WTC11 (cell line): ENCODE data around the gene GP9.

Source experiments
- AFF4 ChIP-seq: sonication (generic); formaldehyde crosslinking; IDR thresholded peaks from 2 replicates; pipeline ENCODE4 v1.8.1; 2023; ENCODE audit warnings: mild to moderate bottlenecking, missing genetic modification reagents, borderline replicate concordance
- ATF1 ChIP-seq: sonication (generic); formaldehyde crosslinking; IDR thresholded peaks from 2 replicates; pipeline ENCODE4 v1.8.1; 2023; ENCODE audit warnings: mild to moderate bottlenecking, moderate library complexity, missing genetic modification reagents
- E2F1 ChIP-seq: sonication (generic); formaldehyde crosslinking; IDR thresholded peaks from 2 replicates; pipeline ENCODE4 v1.8.0; 2022; ENCODE audit warnings: mild to moderate bottlenecking, missing genetic modification reagents
- FOXJ3 ChIP-seq: sonication (generic); formaldehyde crosslinking; IDR thresholded peaks from 2 replicates; pipeline ENCODE4 v1.9.0; 2021; ENCODE audit warnings: missing genetic modification reagents, mild to moderate bottlenecking, borderline replicate concordance
- KAT7 ChIP-seq: sonication (generic); formaldehyde crosslinking; IDR thresholded peaks from 2 replicates; pipeline ENCODE4 v1.8.1; 2023; ENCODE audit warnings: missing genetic modification reagents, mild to moderate bottlenecking, borderline replicate concordance
- PRRX2 ChIP-seq: fragments of 250-450 bp; sonication (Bioruptor Pico); IDR thresholded peaks from 2 replicates; pipeline ENCODE4 v1.8.0; 2021; ENCODE audit warnings: mild to moderate bottlenecking
- RELA ChIP-seq: sonication (generic); formaldehyde crosslinking; IDR thresholded peaks from 2 replicates; pipeline ENCODE4 v1.8.1; 2022; ENCODE audit warnings: missing genetic modification reagents, mild to moderate bottlenecking, borderline replicate concordance
- TP53 ChIP-seq: sonication (generic); formaldehyde crosslinking; IDR thresholded peaks from 2 replicates; pipeline ENCODE4 v1.8.1; 2023; ENCODE audit warnings: mild to moderate bottlenecking, missing genetic modification reagents
- TF ChIP-seq, protein P1 (sequence below): fragments of 200-600 bp; IDR thresholded peaks from 2 replicates; pipeline ENCODE4 v1.8.0; 2022; ENCODE audit warnings: antibody characterized with exemption
- TF ChIP-seq, protein P2 (sequence below): sonication (generic); formaldehyde crosslinking; IDR thresholded peaks from 2 replicates; pipeline ENCODE4 v1.8.1; 2023; ENCODE audit warnings: mild to moderate bottlenecking, missing genetic modification reagents, moderate library complexity
- TF ChIP-seq, protein P3 (sequence below): sonication (generic); formaldehyde crosslinking; IDR thresholded peaks from 2 replicates; pipeline ENCODE4 v1.8.0; 2022; ENCODE audit warnings: mild to moderate bottlenecking, missing genetic modification reagents

DNA sequence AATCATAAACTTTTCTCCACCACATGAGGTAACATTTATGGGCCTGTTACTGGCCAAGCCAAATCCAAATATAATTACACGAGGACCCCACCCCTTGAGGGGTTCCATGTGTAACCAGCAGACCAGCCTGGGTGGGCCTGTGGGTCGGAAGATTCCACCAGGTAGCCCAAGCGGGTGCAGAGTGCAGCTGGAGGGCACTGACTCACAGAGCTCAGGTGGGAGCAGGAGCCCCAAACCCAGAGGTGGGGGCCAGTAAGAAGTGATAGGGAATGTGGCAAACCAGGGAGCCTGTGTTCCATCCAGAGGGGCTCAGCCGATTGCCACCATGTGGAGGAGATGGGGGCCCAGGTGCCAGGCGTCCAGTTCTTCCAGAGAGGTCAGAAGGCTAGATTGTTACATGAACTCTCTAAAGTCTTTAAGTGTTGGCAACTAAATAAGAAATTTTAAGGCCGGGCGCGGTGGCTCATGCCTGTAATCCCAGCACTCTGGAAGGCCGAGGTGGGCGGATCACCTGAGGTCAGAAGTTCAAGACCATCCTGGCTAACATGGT lies 2.6 kb downstream of the GP9 start:
- TF ChIP-seq RELA (CRISPR knock-in tag) (no peak), ATF1 (no peak), E2F1 (CRISPR knock-in tag) (no peak), PRRX2 (CRISPR knock-in tag) (no peak), AFF4 (no peak), TP53 (CRISPR knock-in tag) (no peak), FOXJ3 (CRISPR knock-in tag) (no peak), KAT7 (CRISPR knock-in tag) (no peak)
- TF ChIP-seq, protein P1, sequence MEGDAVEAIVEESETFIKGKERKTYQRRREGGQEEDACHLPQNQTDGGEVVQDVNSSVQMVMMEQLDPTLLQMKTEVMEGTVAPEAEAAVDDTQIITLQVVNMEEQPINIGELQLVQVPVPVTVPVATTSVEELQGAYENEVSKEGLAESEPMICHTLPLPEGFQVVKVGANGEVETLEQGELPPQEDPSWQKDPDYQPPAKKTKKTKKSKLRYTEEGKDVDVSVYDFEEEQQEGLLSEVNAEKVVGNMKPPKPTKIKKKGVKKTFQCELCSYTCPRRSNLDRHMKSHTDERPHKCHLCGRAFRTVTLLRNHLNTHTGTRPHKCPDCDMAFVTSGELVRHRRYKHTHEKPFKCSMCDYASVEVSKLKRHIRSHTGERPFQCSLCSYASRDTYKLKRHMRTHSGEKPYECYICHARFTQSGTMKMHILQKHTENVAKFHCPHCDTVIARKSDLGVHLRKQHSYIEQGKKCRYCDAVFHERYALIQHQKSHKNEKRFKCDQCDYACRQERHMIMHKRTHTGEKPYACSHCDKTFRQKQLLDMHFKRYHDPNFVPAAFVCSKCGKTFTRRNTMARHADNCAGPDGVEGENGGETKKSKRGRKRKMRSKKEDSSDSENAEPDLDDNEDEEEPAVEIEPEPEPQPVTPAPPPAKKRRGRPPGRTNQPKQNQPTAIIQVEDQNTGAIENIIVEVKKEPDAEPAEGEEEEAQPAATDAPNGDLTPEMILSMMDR = no peak
- TF ChIP-seq, protein P2, sequence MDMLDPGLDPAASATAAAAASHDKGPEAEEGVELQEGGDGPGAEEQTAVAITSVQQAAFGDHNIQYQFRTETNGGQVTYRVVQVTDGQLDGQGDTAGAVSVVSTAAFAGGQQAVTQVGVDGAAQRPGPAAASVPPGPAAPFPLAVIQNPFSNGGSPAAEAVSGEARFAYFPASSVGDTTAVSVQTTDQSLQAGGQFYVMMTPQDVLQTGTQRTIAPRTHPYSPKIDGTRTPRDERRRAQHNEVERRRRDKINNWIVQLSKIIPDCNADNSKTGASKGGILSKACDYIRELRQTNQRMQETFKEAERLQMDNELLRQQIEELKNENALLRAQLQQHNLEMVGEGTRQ (CRISPR knock-in tag) = no peak
- TF ChIP-seq, protein P3, sequence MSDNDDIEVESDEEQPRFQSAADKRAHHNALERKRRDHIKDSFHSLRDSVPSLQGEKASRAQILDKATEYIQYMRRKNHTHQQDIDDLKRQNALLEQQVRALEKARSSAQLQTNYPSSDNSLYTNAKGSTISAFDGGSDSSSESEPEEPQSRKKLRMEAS (CRISPR knock-in tag) = no peak
